A673 (cell line): Measurements from ENCODE around the gene DENND5A. TPM values are rescaled to one million over a fixed set of nuclear protein-coding genes. Genes with fewer than 3 reads are reported as not detected.

Source experiments
- BruUV-seq: library from RNA; stranded (reverse); fragments of 400-500 nt; replicated peaks from 2 replicates; lab custom pipeline; 2021; lab: Mats Ljungman, UMichigan
- CTCF ChIA-PET: fragments of 300-600 bp; sonication (Branson Sonifier 250); formaldehyde crosslinking; loops from one replicate; lab custom pipeline; 2022; ENCODE audit warnings: antibody characterized with exemption; lab: Charles Lee
- POLR2A ChIA-PET: fragments of 300-600 bp; sonication (Branson Sonifier 250); formaldehyde crosslinking; loops from one replicate; lab custom pipeline; 2022; ENCODE audit warnings: antibody characterized with exemption; ENCODE audit not compliant: low non-redundant PET; lab: Charles Lee
- DNase-seq: peaks from one replicate; pipeline ENCODE4 v3.0.0-alpha.2; 2015; ENCODE audit warnings: low spot score
- H3K27ac ChIP-seq: fragments of 200-600 bp; sonication (generic); 2 replicates; pipeline ENCODE4 v1.5.1; 2016; ENCODE audit warnings: mixed run types, low read depth, mild to moderate bottlenecking, mixed read lengths, antibody characterized with exemption, low read length; ENCODE audit not compliant: poor library complexity, severe bottlenecking
- H3K27me3 ChIP-seq: fragments of 200-600 bp; sonication (generic); replicated peaks from 2 replicates; pipeline ENCODE4 v1.6.1; 2017; ENCODE audit warnings: mixed run types, low read depth, mild to moderate bottlenecking, mixed read lengths, antibody characterized with exemption, low read length; ENCODE audit not compliant: insufficient read depth, poor library complexity
- H3K36me3 ChIP-seq: fragments of 200-600 bp; sonication (generic); 2 replicates; pipeline ENCODE4 v1.6.1; 2016; ENCODE audit warnings: mixed run types, mild to moderate bottlenecking, mixed read lengths, antibody characterized with exemption, low read length; ENCODE audit not compliant: insufficient read depth, poor library complexity, severe bottlenecking
- H3K4me1 ChIP-seq: fragments of 200-600 bp; sonication (generic); 2 replicates; pipeline ENCODE4 v1.6.1; 2017; ENCODE audit warnings: mixed run types, mild to moderate bottlenecking, mixed read lengths, antibody characterized with exemption, low read length; ENCODE audit not compliant: insufficient read depth, poor library complexity, severe bottlenecking
- H3K4me3 ChIP-seq: fragments of 200-600 bp; sonication (generic); 2 replicates; pipeline ENCODE4 v1.5.1; 2016; ENCODE audit warnings: low read depth, mixed run types, mild to moderate bottlenecking, mixed read lengths, low read length; ENCODE audit not compliant: poor library complexity, severe bottlenecking
- H3K9me3 ChIP-seq: fragments of 200-600 bp; sonication (generic); 2 replicates; pipeline ENCODE4 v1.6.1; 2016; ENCODE audit warnings: mixed run types, low read depth, mild to moderate bottlenecking, mixed read lengths, antibody characterized with exemption, low read length; ENCODE audit not compliant: poor library complexity, severe bottlenecking
- EZH2 ChIP-seq: fragments of 200-600 bp; sonication (generic); IDR thresholded peaks from 2 replicates; pipeline ENCODE4 v1.6.1; 2017; ENCODE audit warnings: borderline replicate concordance, low read depth, mild to moderate bottlenecking, mixed read lengths, antibody characterized with exemption, low read length; ENCODE audit not compliant: poor library complexity, severe bottlenecking
- intact Hi-C: fragments of 100-400 bp; cut with micrococcal nuclease; formaldehyde crosslinking; loops from one replicate; pipeline ENCODE4 v1.10.0; 2022; ENCODE audit not compliant: unreplicated experiment
- total RNA-seq: library from RNA; stranded (reverse); gene quantifications from 2 replicates; pipeline ENCODE4 v1.2.3, GENCODE V29; 2021
- TF ChIP-seq, protein P1 (sequence below): fragments of 300-800, 200-600 bp; sonication (generic); conservative IDR thresholded peaks from 2 replicates; pipeline ENCODE4 v1.5.1; 2017; ENCODE audit warnings: low read depth, mild to moderate bottlenecking, antibody characterized with exemption, low read length, moderate library complexity, mixed read lengths

DENND5A gene
- total RNA-seq, 1 experiment from 2014 or later, result 65.4 TPM

DNA sequence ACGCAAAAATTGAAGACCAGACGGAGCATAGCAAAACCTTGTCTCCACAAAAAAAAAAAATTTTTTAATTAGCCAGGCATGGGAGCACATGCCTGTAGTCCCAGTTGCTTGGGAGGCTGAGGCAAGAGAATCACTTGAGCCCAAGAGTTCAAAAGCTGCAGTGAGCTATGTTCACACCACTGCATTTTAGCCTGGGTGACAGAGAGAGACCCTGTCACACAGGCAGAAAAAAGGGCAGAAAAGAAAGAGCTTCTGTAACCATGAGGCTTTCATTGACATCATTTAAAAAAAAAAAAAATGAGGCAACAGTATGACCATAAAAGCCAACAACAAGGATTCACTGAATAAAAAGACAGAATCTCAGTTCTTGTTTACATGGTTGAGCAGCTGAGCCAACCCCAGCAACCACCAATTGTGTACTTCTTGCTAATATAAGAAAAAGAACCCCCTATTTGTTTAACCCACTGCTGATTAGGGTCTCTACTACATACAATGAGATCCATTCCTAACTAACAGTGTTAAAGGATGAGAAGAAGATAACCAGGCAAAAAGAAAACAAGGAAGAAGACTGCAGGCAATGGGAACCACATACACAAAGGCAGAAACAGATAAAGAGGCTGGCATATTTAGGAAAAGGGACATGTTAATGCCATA is 87.6 kb downstream of the DENND5A start:
- intact Hi-C loops, result no loop called here
- POLR2A ChIA-PET, result no interaction called here
- BruUV-seq, result no TSS peak
- Histone ChIP-seq H3K9me3 (no peaks in the 10 kb centered on the region), H3K4me1 (no peaks in the 10 kb centered on the region), H3K4me3 (no peak overlapping the region), H3K36me3 (peaks cover 20% of the 10 kb centered on the region), H3K27ac (no peak overlapping the region), H3K27me3 (no peaks in the 10 kb centered on the region)
- CTCF ChIA-PET, result no interaction called here
- TF ChIP-seq EZH2, result no peak
- TF ChIP-seq, protein P1, sequence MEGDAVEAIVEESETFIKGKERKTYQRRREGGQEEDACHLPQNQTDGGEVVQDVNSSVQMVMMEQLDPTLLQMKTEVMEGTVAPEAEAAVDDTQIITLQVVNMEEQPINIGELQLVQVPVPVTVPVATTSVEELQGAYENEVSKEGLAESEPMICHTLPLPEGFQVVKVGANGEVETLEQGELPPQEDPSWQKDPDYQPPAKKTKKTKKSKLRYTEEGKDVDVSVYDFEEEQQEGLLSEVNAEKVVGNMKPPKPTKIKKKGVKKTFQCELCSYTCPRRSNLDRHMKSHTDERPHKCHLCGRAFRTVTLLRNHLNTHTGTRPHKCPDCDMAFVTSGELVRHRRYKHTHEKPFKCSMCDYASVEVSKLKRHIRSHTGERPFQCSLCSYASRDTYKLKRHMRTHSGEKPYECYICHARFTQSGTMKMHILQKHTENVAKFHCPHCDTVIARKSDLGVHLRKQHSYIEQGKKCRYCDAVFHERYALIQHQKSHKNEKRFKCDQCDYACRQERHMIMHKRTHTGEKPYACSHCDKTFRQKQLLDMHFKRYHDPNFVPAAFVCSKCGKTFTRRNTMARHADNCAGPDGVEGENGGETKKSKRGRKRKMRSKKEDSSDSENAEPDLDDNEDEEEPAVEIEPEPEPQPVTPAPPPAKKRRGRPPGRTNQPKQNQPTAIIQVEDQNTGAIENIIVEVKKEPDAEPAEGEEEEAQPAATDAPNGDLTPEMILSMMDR, result no peak
- DNase-seq, result no peak

DNA sequence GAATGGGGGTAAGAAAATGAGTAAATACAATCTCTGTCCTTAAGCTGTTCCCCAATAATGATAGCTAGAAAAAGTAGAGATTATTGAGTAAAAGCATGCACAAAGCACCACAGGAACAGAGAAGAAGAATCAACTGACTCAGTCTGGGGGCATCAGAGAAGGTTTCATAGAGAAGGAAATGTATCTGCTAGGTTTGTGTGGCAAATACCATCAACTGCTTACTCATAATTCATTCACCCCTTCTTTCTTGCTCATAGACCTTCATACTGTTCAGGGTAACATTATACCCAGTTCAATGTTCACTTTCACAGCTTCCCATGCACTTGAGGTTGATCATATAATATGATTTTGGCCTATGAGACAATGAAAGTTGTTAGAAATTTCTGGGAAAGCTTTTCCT is 88.6 kb downstream of the DENND5A start:
- Histone ChIP-seq H3K36me3 (peaks cover 25% of the 10 kb centered on the region), H3K9me3 (no peaks in the 10 kb centered on the region), H3K4me1 (no peaks in the 10 kb centered on the region), H3K27ac (no peak overlapping the region), H3K4me3 (no peak overlapping the region), H3K27me3 (no peaks in the 10 kb centered on the region)
- TF ChIP-seq EZH2, result no peak
- TF ChIP-seq, protein P1, result no peak
- ChIA-PET CTCF (no interaction called here), POLR2A (no interaction called here)
- intact Hi-C loops, result no loop called here
- no peak for DNase-seq
- no TSS peak for BruUV-seq

DNA sequence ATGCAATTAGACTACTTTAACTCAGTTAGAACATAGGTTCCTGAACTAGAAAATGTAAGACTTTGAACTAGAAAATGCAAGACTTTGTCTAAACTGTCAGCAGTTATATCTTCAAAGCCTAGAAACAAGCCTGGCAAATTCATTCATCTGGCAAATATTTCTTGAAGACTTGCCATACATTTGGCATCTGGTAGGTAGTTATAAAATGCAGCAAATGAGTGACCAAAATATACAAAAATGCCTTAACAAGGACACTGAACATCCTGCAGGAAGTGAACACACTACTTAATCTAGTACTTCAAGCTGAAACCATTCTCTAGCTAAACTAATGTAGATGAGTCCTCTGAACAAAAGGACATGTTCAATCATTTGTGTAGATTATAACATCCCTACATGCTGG is 89.0 kb downstream of the DENND5A start:
- Histone ChIP-seq H3K27me3 (no peaks in the 10 kb centered on the region), H3K9me3 (no peaks in the 10 kb centered on the region), H3K4me3 (no peak overlapping the region), H3K36me3 (peaks cover 25% of the 10 kb centered on the region), H3K4me1 (no peaks in the 10 kb centered on the region), H3K27ac (no peak overlapping the region)
- POLR2A ChIA-PET, result no interaction called here
- intact Hi-C loops, result no loop called here
- TF ChIP-seq EZH2, result no peak
- TF ChIP-seq, protein P1, result no peak
- BruUV-seq, result no TSS peak
- CTCF ChIA-PET, result no interaction called here
- no peak for DNase-seq
